Anterior cingulate cortex (tissue), 58 donors: ENCODE data around the gene MRPL19.
A peak's percentile ranks its signal among the peaks of the same experiment; 100 is the strongest.
"Not testable (repeated sequence)": the region's sequence is repeated elsewhere in the genome, so short reads cannot be mapped to it uniquely, and the experiment has no call there.

ENCODE experiments used
- DNase-seq, 58 donors: peaks; one replicate each; lab custom pipeline; 2025; lab: John Stamatoyannopoulos, UW

The MRPL19 gene

GRCh38 chr2:75657798-75658197, 11.2 kb downstream of the MRPL19 start:
- no peak for DNase-seq

GRCh38 chr2:75666911-75667310, 20.3 kb downstream of the MRPL19 start:
- DNase-seq, result no peak

DNA sequence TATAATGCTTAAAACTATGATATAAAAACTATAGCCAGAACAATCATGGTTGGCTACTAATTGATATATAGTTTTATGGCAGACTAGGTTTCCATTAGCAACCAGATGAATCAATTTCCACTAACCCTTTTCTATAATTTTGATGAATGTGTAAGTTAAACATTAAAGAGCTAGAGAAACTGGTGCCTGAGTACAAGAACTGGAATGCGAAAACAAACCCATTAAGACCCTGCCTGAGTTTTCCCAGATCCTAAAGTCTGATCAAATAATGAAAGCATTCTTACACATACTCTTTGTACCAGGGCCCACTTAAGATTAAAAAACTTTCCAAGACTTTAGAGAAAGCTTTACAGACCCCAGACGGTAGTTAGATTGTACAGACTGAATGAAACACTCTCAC, 21.3 kb downstream of the MRPL19 start:
- no peak for DNase-seq

DNA sequence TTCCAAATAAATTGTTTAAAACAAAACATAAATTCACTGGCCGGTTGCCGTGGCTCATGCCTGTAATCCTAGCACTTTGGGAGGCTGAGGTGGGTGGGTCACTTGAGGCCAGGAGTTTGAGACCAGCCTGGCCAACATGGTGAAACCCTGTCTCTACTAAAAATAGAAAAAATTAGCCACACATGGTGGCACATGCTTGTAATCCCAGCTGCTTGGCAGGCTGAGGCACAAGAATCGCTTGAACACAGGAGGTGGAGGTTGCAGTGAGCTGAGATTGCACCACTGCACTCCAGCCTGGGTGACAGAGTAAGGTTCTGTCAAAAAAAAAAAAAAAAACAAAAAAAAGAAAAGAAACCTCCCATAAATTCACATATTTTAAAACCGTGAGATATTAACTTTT, 28.8 kb downstream of the MRPL19 start:
- DNase-seq, result not testable (repeated sequence)

GRCh38 chr2:75675908-75676307, 29.3 kb downstream of the MRPL19 start:
- no peak for DNase-seq

- DNase-seq, result no peak
Observed at GRCh38 chr2:75676464-75676863, 29.9 kb downstream of the MRPL19 start.

DNA sequence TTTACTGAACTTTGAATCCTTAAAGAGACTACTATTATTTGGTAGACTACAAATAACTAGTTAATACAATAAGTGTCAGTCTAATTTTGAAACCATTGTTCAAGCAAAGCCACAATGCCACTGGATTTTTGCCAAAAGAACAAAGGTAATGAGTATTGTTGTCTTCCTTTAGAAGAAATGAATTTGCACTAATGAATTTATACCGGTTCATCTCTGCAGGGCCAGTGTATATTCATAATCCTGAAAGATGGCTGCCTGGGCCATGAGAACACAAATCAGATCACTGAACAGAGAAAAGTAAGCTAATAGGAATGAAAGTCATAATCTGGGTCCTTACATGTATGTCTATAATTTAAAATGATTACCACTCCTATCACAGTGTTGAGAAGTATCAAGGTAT, 33.0 kb downstream of the MRPL19 start:
- DNase-seq, result no peak

GRCh38 chr2:75680402-75680801, 33.8 kb downstream of the MRPL19 start:
- DNase-seq, result no peak

- DNase-seq, result not testable (repeated sequence)
Observed at GRCh38 chr2:75683430-75683829, 36.8 kb downstream of the MRPL19 start.

DNA sequence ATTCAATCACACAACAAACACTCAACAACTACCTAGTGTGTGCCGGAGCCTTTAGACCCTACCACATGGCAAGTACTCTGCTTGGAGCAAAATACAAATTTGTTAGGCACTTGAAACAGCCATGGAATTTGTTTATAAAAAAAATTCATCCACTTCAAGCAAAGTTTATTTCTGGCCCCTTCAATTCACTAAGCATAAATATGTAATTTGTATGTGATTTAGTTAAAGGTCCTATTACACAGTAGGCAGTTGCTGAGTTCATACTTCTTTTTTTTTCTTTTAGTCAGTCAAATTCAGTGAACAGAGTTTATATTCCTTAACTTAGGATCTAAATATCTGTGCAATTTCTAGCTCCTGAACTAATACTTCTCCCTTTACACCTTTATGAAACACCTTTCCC, 41.6 kb downstream of the MRPL19 start:
- no peak for DNase-seq

GRCh38 chr2:75698918-75699317, 52.3 kb downstream of the MRPL19 start:
- DNase-seq, result no peak

GRCh38 chr2:75702593-75702992, 56.0 kb downstream of the MRPL19 start:
- DNase-seq, result no peak

DNA sequence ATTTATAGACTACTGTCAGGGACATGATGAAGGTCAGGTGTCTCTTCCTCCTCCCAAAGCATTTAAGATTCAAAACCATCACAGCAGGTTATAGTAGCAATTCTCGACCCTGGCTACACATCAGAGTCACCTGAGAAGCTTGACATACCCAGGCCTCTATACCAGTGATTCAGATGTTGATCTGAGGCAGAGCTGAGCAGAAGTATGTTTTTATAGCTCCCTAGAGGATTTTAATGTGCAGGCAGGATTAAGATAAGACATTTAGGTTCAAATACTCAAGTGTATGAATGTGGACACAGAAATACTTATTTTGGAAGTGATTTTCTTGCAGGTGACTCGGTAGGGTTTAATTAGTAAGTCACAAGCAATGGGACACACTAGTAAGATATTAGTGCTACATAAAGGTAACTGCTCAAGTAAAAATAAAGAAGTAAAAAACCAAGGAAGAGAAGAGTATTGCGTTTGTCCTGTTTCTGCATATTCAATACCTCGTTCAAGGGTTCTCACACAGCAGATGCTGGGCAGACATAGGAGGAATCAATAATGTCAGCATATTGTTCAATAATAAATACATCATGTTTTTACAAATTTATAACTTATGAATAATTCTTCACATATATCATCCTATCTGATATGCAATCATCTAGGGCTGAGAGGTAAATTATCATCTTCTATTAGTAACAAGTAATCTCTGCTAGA, 57.2 kb downstream of the MRPL19 start:
- no peak for DNase-seq

DNA sequence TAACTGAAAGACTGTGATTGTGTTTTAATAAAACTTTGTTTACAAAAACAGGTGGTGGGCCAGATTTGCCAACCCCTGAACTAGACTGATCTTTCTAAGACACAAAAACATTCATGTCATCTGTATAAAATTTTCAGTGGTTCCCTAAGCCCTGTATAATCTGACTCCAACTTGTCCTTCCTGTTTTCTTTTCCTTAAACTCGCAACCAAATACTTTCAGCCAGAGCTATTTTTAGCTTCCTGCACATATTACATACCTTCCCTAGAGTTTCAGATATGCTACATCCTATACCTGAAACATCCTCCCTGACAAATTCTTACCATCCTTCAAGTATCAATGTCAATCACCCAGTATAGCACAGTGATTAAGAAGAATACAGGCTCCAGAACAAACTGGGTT, 59.3 kb downstream of the MRPL19 start:
- DNase-seq, result no peak

- DNase-seq, result no peak
Observed at GRCh38 chr2:75707901-75708300, 61.3 kb downstream of the MRPL19 start.

GRCh38 chr2:75709297-75709696, 62.7 kb downstream of the MRPL19 start:
- no peak for DNase-seq

DNA sequence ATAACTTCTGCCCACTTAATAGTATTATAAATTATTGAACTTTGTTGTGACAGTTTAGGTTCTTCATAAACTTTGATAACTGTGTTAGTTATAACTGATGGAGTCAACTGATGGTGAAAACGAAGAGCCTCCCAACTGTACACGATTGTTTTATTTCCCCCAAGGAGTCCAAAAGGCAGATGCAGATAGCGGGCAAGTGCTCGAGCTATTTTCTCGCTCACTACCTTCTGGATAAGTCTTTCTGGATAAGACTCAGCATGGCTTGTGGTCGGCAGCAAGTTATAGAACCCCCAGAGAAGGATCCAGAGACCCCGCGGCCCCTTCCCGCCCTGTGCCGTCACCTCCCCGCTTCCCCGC, 63.6 kb downstream of the MRPL19 start:
- no peak for DNase-seq

GRCh38 chr2:75710577-75711253, 64.1 kb downstream of the MRPL19 start, which contains the start of gene GCFC2:
Gene GCFC2 (minus strand): TSS chr2:75710915. CDS start chr2:75710855, 60 bp downstream.
- peak in 57 of 58 donors; percentile 41 to 88 (median 80) for DNase-seq

- peak in 1 of 58 donors; percentile 10 for DNase-seq
Observed at GRCh38 chr2:75711590-75711989, 65.0 kb downstream of the MRPL19 start.

GRCh38 chr2:75716406-75716805, 69.8 kb downstream of the MRPL19 start:
- no peak for DNase-seq

DNA sequence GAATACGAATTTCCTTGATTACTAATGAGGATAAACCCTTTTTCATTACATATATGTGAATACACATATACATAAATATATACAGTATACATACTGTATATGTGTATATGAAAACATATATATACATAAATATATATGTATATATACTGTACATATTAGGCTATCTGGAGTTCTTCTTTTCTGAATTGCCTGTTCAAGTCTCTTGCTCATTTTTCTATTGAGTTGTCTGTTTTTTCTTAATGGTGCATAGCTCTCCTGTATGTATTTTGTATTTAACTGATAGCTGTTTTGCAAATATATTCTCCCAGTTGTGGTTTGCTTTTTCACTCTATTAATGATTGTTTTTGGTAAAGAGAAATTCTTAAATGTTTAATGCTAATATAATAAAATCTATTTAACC, 73.0 kb downstream of the MRPL19 start:
- DNase-seq, result no peak

DNA sequence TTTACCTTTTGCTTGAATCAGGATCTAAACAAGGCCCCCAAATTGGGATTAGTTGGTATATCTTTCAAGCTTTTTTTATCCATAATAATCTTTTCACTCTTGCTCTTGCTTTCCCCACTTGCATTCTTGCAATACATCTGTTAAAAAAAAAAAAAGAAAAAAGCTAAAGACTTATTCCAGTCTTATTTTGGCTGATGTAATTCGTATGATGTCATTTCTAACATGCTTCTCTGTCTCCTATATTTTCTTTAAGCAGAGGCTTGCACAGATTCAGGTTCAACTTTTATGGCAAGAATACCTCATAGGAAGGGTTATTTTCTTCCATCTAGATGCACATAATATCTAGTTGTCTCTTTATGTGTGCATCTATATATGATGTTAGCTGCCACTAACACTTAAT, 73.9 kb downstream of the MRPL19 start:
- no peak for DNase-seq
